ENCODE data around the gene STX10.
A peak's percentile ranks its signal among the peaks of the same experiment; 100 is the strongest.
"Not testable (repeated sequence)": the region's sequence is repeated elsewhere in the genome, so short reads cannot be mapped to it uniquely, and the experiment has no call there.

Gene STX10

GRCh38 chr19:13150187-13150930 lies at the start of gene STX10, which contains the start of gene IER2:
STX10 (minus strand) TSS chr19:13150375; CDS start chr19:13150173, 202 bp downstream.
IER2 (plus strand) TSS chr19:13150411; CDS start chr19:13153187, 2,776 bp downstream.
- DNase-seq (ENCODE audit: low read depth in 2 of 2), result peak; percentile 85 to 87

- DNase-seq (ENCODE audit: low read depth in 2 of 2), result no peak
Measured at GRCh38 chr19:13198634-13199033, 48.5 kb upstream of the STX10 start.

GRCh38 chr19:13195678-13196077 lies 45.5 kb upstream of the STX10 start:
- DNase-seq (ENCODE audit: low read depth in 2 of 2), result peak; percentile 44 to 47

- DNase-seq (ENCODE audit: low read depth in 2 of 2), result no peak
Measured at GRCh38 chr19:13190781-13191540, 40.8 kb upstream of the STX10 start.

GRCh38 chr19:13189600-13189999 lies 39.4 kb upstream of the STX10 start:
- no peak for DNase-seq (ENCODE audit: low read depth in 2 of 2)

GRCh38 chr19:13187419-13187818 lies 37.2 kb upstream of the STX10 start:
- DNase-seq (ENCODE audit: low read depth in 2 of 2), result no peak

- DNase-seq (ENCODE audit: low read depth in 2 of 2), result not testable (repeated sequence)
Measured at GRCh38 chr19:13186688-13187087, 36.5 kb upstream of the STX10 start.

- not testable (repeated sequence) for DNase-seq (ENCODE audit: low read depth in 2 of 2)
Measured at GRCh38 chr19:13185763-13186657, 35.8 kb upstream of the STX10 start.

- not testable (repeated sequence) for DNase-seq (ENCODE audit: low read depth in 2 of 2)
Measured at GRCh38 chr19:13184926-13185325, 34.8 kb upstream of the STX10 start.

- DNase-seq (ENCODE audit: low read depth in 2 of 2), result peak in 1 of 2 donors; percentile 32
Measured at GRCh38 chr19:13181747-13182388, 31.7 kb upstream of the STX10 start.

- DNase-seq (ENCODE audit: low read depth in 2 of 2), result not testable (repeated sequence)
Measured at GRCh38 chr19:13178291-13178690, 28.1 kb upstream of the STX10 start.

- DNase-seq (ENCODE audit: low read depth in 2 of 2), result not testable (repeated sequence)
Measured at GRCh38 chr19:13177584-13177983, 27.4 kb upstream of the STX10 start.

GRCh38 chr19:13176345-13176744 lies 26.2 kb upstream of the STX10 start:
- DNase-seq (ENCODE audit: low read depth in 2 of 2), result no peak

GRCh38 chr19:13173139-13173737 lies 23.1 kb upstream of the STX10 start:
- DNase-seq (ENCODE audit: low read depth in 2 of 2), result no peak

- DNase-seq (ENCODE audit: low read depth in 2 of 2), result peak; percentile 66 to 71
Measured at GRCh38 chr19:13172346-13173138, 22.4 kb upstream of the STX10 start.

- no peak for DNase-seq (ENCODE audit: low read depth in 2 of 2)
Measured at GRCh38 chr19:13171146-13171545, 21.0 kb upstream of the STX10 start.

GRCh38 chr19:13169769-13170168 lies 19.6 kb upstream of the STX10 start:
- no peak for DNase-seq (ENCODE audit: low read depth in 2 of 2)

GRCh38 chr19:13166151-13166550 lies 16.0 kb upstream of the STX10 start:
- not testable (repeated sequence) for DNase-seq (ENCODE audit: low read depth in 2 of 2)

- DNase-seq (ENCODE audit: low read depth in 2 of 2), result no peak
Measured at GRCh38 chr19:13165162-13165997, 15.2 kb upstream of the STX10 start.
